ENCODE measurements around the gene DACT2.

Gene DACT2

GRCh38 chr6:168345266-168345665 is 25.7 kb upstream of the DACT2 start:
- Mint-ChIP-seq H3K4me3 (no peak overlapping the region), H3K36me3 (ENCODE audit: insufficient read depth) (no peaks in the 10 kb centered on the region), H3K27ac (ENCODE audit: low read depth) (peak overlapping the region; percentile 61), H3K27me3 (peaks cover 27% of the 10 kb centered on the region), H3K4me1 (peaks cover 14% of the 10 kb centered on the region), H3K9me3 (no peaks in the 10 kb centered on the region)
- ATAC-seq (replicated peaks; ENCODE audit: extremely low read depth, poor library complexity, severe bottlenecking) (no peak), DNase-seq (ENCODE audit: low spot score in 2 of 2) (no peak)

GRCh38 chr6:168344338-168344737 is 24.8 kb upstream of the DACT2 start:
- no peaks in the 10 kb centered on the region for H3K9me3 Mint-ChIP-seq
- no peak for DNase-seq (ENCODE audit: low spot score in 2 of 2)
- no peak for ATAC-seq (replicated peaks; ENCODE audit: extremely low read depth, poor library complexity, severe bottlenecking)
- no peaks in the 10 kb centered on the region for H3K36me3 Mint-ChIP-seq (ENCODE audit: insufficient read depth)
- peaks cover 14% of the 10 kb centered on the region for H3K4me1 Mint-ChIP-seq
- H3K4me3 Mint-ChIP-seq: no peak overlapping the region
- peaks cover 22% of the 10 kb centered on the region for H3K27me3 Mint-ChIP-seq
- peak overlapping the region; percentile 78 for H3K27ac Mint-ChIP-seq (ENCODE audit: low read depth)

- H3K27me3 Mint-ChIP-seq: peaks cover 22% of the 10 kb centered on the region
- peak overlapping the region; percentile 27 for H3K4me3 Mint-ChIP-seq
- no peak for DNase-seq (ENCODE audit: low spot score in 2 of 2)
- peak overlapping the region; percentile 78 for H3K27ac Mint-ChIP-seq (ENCODE audit: low read depth)
- H3K36me3 Mint-ChIP-seq (ENCODE audit: insufficient read depth): no peaks in the 10 kb centered on the region
- ATAC-seq (replicated peaks; ENCODE audit: extremely low read depth, poor library complexity, severe bottlenecking): peak; percentile 71
- H3K4me1 Mint-ChIP-seq: peaks cover 14% of the 10 kb centered on the region
- no peaks in the 10 kb centered on the region for H3K9me3 Mint-ChIP-seq
Observed at GRCh38 chr6:168343239-168344150, 23.9 kb upstream of the DACT2 start.

- Mint-ChIP-seq H3K27me3 (peaks cover 22% of the 10 kb centered on the region), H3K36me3 (ENCODE audit: insufficient read depth) (no peaks in the 10 kb centered on the region), H3K4me1 (peaks cover 14% of the 10 kb centered on the region), H3K4me3 (no peak overlapping the region), H3K27ac (ENCODE audit: low read depth) (no peak overlapping the region), H3K9me3 (no peaks in the 10 kb centered on the region)
- no peak for ATAC-seq (replicated peaks; ENCODE audit: extremely low read depth, poor library complexity, severe bottlenecking)
- no peak for DNase-seq (ENCODE audit: low spot score in 2 of 2)
Observed at GRCh38 chr6:168342636-168343035, 23.1 kb upstream of the DACT2 start.

- peaks cover 14% of the 10 kb centered on the region for H3K4me1 Mint-ChIP-seq
- DNase-seq (ENCODE audit: low spot score in 2 of 2): no peak
- ATAC-seq (replicated peaks; ENCODE audit: extremely low read depth, poor library complexity, severe bottlenecking): no peak
- H3K27ac Mint-ChIP-seq (ENCODE audit: low read depth): no peak overlapping the region
- no peak overlapping the region for H3K4me3 Mint-ChIP-seq
- H3K36me3 Mint-ChIP-seq (ENCODE audit: insufficient read depth): no peaks in the 10 kb centered on the region
- no peaks in the 10 kb centered on the region for H3K9me3 Mint-ChIP-seq
- H3K27me3 Mint-ChIP-seq: peaks cover 22% of the 10 kb centered on the region
Observed at GRCh38 chr6:168341280-168341900, 21.8 kb upstream of the DACT2 start.

GRCh38 chr6:168340819-168341218 is 21.2 kb upstream of the DACT2 start:
- peaks cover 14% of the 10 kb centered on the region for H3K4me1 Mint-ChIP-seq

GRCh38 chr6:168338777-168339176 is 19.2 kb upstream of the DACT2 start:
- no peak for DNase-seq (ENCODE audit: low spot score in 2 of 2)
- ATAC-seq (replicated peaks; ENCODE audit: extremely low read depth, poor library complexity, severe bottlenecking): no peak
- Mint-ChIP-seq H3K27ac (ENCODE audit: low read depth) (no peak overlapping the region), H3K4me3 (no peak overlapping the region), H3K27me3 (peaks cover 10% of the 10 kb centered on the region), H3K36me3 (ENCODE audit: insufficient read depth) (no peaks in the 10 kb centered on the region), H3K4me1 (peaks cover 5% of the 10 kb centered on the region), H3K9me3 (no peaks in the 10 kb centered on the region)

More at GRCh38 chr6:168340819-168341218, 21.2 kb upstream of the DACT2 start:
- H3K27ac Mint-ChIP-seq (ENCODE audit: low read depth): no peak overlapping the region
- no peaks in the 10 kb centered on the region for H3K36me3 Mint-ChIP-seq (ENCODE audit: insufficient read depth)
- DNase-seq (ENCODE audit: low spot score in 2 of 2) (no peak), ATAC-seq (replicated peaks; ENCODE audit: extremely low read depth, poor library complexity, severe bottlenecking) (no peak)
- H3K4me3 Mint-ChIP-seq: no peak overlapping the region
- no peaks in the 10 kb centered on the region for H3K9me3 Mint-ChIP-seq
- H3K27me3 Mint-ChIP-seq: peaks cover 20% of the 10 kb centered on the region

- Mint-ChIP-seq H3K4me1 (no peaks in the 10 kb centered on the region), H3K36me3 (ENCODE audit: insufficient read depth) (no peaks in the 10 kb centered on the region), H3K27me3 (peaks cover 21% of the 10 kb centered on the region), H3K4me3 (no peak overlapping the region), H3K27ac (ENCODE audit: low read depth) (no peak overlapping the region), H3K9me3 (no peaks in the 10 kb centered on the region)
- DNase-seq (ENCODE audit: low spot score in 2 of 2) (no peak), ATAC-seq (replicated peaks; ENCODE audit: extremely low read depth, poor library complexity, severe bottlenecking) (no peak)
Observed at GRCh38 chr6:168336967-168337366, 17.4 kb upstream of the DACT2 start.

- Mint-ChIP-seq H3K4me1 (no peaks in the 10 kb centered on the region), H3K36me3 (ENCODE audit: insufficient read depth) (no peaks in the 10 kb centered on the region), H3K27me3 (peaks cover 46% of the 10 kb centered on the region), H3K27ac (ENCODE audit: low read depth) (no peak overlapping the region), H3K4me3 (no peak overlapping the region), H3K9me3 (no peaks in the 10 kb centered on the region)
- no peak for DNase-seq (ENCODE audit: low spot score in 2 of 2)
- no peak for ATAC-seq (replicated peaks; ENCODE audit: extremely low read depth, poor library complexity, severe bottlenecking)
Observed at GRCh38 chr6:168333989-168334388, 14.4 kb upstream of the DACT2 start.

- Mint-ChIP-seq H3K4me3 (no peak overlapping the region), H3K27me3 (peaks cover 50% of the 10 kb centered on the region), H3K27ac (ENCODE audit: low read depth) (no peak overlapping the region), H3K4me1 (no peaks in the 10 kb centered on the region), H3K9me3 (no peaks in the 10 kb centered on the region), H3K36me3 (ENCODE audit: insufficient read depth) (no peaks in the 10 kb centered on the region)
- DNase-seq (ENCODE audit: low spot score in 2 of 2): no peak
- ATAC-seq (replicated peaks; ENCODE audit: extremely low read depth, poor library complexity, severe bottlenecking): no peak
Observed at GRCh38 chr6:168333491-168333890, 13.9 kb upstream of the DACT2 start.

- Mint-ChIP-seq H3K9me3 (no peaks in the 10 kb centered on the region), H3K4me1 (no peaks in the 10 kb centered on the region), H3K36me3 (ENCODE audit: insufficient read depth) (no peaks in the 10 kb centered on the region), H3K27ac (ENCODE audit: low read depth) (no peak overlapping the region), H3K27me3 (peaks cover 52% of the 10 kb centered on the region), H3K4me3 (no peak overlapping the region)
- ATAC-seq (replicated peaks; ENCODE audit: extremely low read depth, poor library complexity, severe bottlenecking): no peak
- no peak for DNase-seq (ENCODE audit: low spot score in 2 of 2)
Observed at GRCh38 chr6:168333039-168333438, 13.5 kb upstream of the DACT2 start.

GRCh38 chr6:168332020-168332419 is 12.4 kb upstream of the DACT2 start:
- no peaks in the 10 kb centered on the region for H3K36me3 Mint-ChIP-seq (ENCODE audit: insufficient read depth)
- ATAC-seq (replicated peaks; ENCODE audit: extremely low read depth, poor library complexity, severe bottlenecking): no peak
- DNase-seq (ENCODE audit: low spot score in 2 of 2): no peak
- H3K27ac Mint-ChIP-seq (ENCODE audit: low read depth): no peak overlapping the region
- H3K27me3 Mint-ChIP-seq: peaks cover 59% of the 10 kb centered on the region
- no peaks in the 10 kb centered on the region for H3K9me3 Mint-ChIP-seq
- H3K4me3 Mint-ChIP-seq: no peak overlapping the region
- no peaks in the 10 kb centered on the region for H3K4me1 Mint-ChIP-seq

GRCh38 chr6:168331058-168331457 is 11.5 kb upstream of the DACT2 start:
- no peak for DNase-seq (ENCODE audit: low spot score in 2 of 2)
- Mint-ChIP-seq H3K4me1 (no peaks in the 10 kb centered on the region), H3K4me3 (no peak overlapping the region), H3K27me3 (peaks cover 63% of the 10 kb centered on the region), H3K36me3 (ENCODE audit: insufficient read depth) (no peaks in the 10 kb centered on the region), H3K9me3 (no peaks in the 10 kb centered on the region), H3K27ac (ENCODE audit: low read depth) (no peak overlapping the region)
- no peak for ATAC-seq (replicated peaks; ENCODE audit: extremely low read depth, poor library complexity, severe bottlenecking)

All from central memory CD8-positive, alpha-beta T cell (primary cell).